Mucosa of descending colon (tissue), 3 donors: ENCODE data around the gene FLYWCH2. TPM values are rescaled to one million over a fixed set of nuclear protein-coding genes. Genes with fewer than 3 reads are reported as not detected.

ENCODE experiments used
- ATAC-seq: fragments of 200-7000 bp; cut with Tn5 transposase; one replicate; pipeline ENCODE4 v1.9.1; 2020; ENCODE audit warnings: mild to moderate bottlenecking, moderate library complexity
- DNase-seq, 3 donors: peaks; one replicate each; pipeline ENCODE4 v3.0.0-alpha.2; 2020
- H3K36me3 ChIP-seq: fragments of 200-600 bp; one replicate; pipeline ENCODE4 v1.8.0; 2021; ENCODE audit warnings: low read depth, mild to moderate bottlenecking
- H3K4me1 ChIP-seq: fragments of 200-600 bp; one replicate; pipeline ENCODE4 v1.8.0; 2021; ENCODE audit warnings: low read depth, mild to moderate bottlenecking
- H3K4me3 ChIP-seq: fragments of 200-600 bp; one replicate; pipeline ENCODE4 v1.8.0; 2021; ENCODE audit warnings: mild to moderate bottlenecking
- H3K9me3 ChIP-seq: fragments of 200-600 bp; one replicate; pipeline ENCODE4 v1.8.0; 2021; ENCODE audit warnings: mild to moderate bottlenecking
- intact Hi-C, 2 donors: fragments of 100-400 bp; cut with DNase I in 1 of 2; cut with micrococcal nuclease in 1 of 2; formaldehyde crosslinking; loops; one replicate each; pipeline versions ENCODE4 v1.11.0 to v1.11.1; 2022; cut with DNase I, micrococcal nuclease
- total RNA-seq, 3 donors: library from RNA; stranded (reverse); fragmentation: NEBNext Ultra II Directional in 2 of 3; extraction: Animal tissue kit (Norgen Biotek cat#: 25700) in 2 of 3; gene quantifications; one replicate each; pipeline versions ENCODE4 v1.2.1 to v1.2.4, GENCODE V29; 2021 to 2023
- TF ChIP-seq, protein P1 (sequence below): fragments of 200-600 bp; IDR thresholded peaks from one replicate; pipeline ENCODE4 v1.8.0; 2022; ENCODE audit warnings: antibody characterized with exemption, mild to moderate bottlenecking
- donor health status: DM: no; HTN: no; CAD: no; lungs with moderate emphysema.
- donor health status: DM: no; HTN: no; CAD: no.
- donor health status: DM: no; HTN: yes; CAD: no.

FLYWCH2 gene
- total RNA-seq, 3 donors from 2014 or later, result 23.3 to 26.9 (median 25.3) TPM

DNA sequence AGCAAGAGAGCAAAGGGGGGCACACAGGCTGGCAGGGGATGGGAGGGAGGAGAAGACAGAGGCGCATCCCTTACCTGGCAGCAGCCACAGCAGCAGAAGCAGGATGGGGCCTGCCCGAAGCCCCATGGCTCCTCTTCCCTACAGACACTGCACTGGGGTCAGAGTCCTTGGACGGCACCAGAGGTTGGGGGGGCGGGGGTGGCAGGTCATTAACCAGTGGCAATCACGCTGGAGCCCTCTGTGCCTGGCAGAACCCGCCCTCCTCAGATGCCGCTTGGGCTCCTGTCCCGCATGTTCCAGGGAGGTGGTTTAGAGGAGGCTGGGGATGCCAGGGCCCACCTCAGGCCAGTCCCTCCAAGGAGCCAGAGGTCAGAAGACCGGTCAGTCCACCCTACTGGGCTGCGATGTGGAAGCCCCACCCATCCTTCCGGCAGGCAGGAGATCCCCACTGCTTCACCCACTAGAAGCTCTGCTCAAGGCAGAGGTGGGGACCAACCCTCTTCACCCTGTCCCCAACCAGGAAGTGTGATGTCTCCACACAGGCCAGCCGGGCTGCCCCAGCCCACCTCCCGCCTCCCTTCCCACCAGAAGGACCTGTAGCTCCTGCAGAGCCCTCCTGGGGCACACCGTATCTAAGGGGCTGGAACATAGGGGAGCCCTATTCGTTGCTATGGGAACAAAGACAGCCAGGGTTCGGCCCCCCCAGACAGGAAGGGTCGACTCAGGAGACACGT is 41.2 kb upstream of the FLYWCH2 start:
- Histone ChIP-seq H3K4me3 (no peak overlapping the region), H3K4me1 (no peaks in the 10 kb centered on the region), H3K9me3 (no peaks in the 10 kb centered on the region), H3K36me3 (no peaks in the 10 kb centered on the region)
- intact Hi-C loops, result no loop called here
- DNase-seq, result peak in 1 of 3 donors; percentile 27
- ATAC-seq, result no peak
- TF ChIP-seq, protein P1, sequence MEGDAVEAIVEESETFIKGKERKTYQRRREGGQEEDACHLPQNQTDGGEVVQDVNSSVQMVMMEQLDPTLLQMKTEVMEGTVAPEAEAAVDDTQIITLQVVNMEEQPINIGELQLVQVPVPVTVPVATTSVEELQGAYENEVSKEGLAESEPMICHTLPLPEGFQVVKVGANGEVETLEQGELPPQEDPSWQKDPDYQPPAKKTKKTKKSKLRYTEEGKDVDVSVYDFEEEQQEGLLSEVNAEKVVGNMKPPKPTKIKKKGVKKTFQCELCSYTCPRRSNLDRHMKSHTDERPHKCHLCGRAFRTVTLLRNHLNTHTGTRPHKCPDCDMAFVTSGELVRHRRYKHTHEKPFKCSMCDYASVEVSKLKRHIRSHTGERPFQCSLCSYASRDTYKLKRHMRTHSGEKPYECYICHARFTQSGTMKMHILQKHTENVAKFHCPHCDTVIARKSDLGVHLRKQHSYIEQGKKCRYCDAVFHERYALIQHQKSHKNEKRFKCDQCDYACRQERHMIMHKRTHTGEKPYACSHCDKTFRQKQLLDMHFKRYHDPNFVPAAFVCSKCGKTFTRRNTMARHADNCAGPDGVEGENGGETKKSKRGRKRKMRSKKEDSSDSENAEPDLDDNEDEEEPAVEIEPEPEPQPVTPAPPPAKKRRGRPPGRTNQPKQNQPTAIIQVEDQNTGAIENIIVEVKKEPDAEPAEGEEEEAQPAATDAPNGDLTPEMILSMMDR, result no peak

DNA sequence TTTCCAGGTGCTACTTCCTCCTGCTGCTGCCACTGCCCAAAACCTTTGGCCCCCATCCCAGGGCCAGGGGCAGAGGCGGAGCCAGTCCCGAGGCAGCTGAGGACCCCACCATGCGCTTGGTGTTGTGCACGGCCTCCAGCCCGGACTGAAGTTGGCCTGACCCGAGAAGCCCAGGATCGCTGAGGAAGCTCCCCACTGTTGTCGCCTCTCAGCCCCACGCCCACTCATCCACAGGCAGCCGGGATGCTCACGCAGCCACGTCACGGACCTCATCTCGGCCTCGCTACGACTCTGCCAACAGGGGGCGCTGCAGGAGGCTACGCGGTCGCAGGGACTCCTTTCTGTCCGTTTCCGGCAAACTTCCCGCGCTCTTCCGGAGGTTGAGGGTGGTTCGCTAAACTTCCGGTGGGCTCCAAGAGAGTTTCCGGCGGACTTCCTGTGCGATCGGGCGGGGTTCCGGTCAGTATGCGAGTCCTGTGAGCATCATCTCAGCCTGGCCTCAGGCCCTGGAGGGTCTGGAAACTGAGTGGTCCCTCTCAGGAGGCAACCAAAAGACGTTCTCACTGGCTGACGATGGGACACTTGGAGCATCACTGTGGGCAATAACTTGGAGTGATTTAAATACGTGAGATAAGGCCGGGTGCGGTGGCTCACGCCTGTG is 40.5 kb upstream of the FLYWCH2 start:
- H3K4me3 ChIP-seq, result no peak overlapping the region
- TF ChIP-seq, protein P1, result peak; percentile 30
- no peaks in the 10 kb centered on the region for H3K4me1 ChIP-seq
- DNase-seq (peak; percentile 28 to 78 (median 65)), ATAC-seq (peak; percentile 49)
- intact Hi-C loops, result no loop called here
- no peaks in the 10 kb centered on the region for H3K36me3 ChIP-seq
- no peaks in the 10 kb centered on the region for H3K9me3 ChIP-seq

DNA sequence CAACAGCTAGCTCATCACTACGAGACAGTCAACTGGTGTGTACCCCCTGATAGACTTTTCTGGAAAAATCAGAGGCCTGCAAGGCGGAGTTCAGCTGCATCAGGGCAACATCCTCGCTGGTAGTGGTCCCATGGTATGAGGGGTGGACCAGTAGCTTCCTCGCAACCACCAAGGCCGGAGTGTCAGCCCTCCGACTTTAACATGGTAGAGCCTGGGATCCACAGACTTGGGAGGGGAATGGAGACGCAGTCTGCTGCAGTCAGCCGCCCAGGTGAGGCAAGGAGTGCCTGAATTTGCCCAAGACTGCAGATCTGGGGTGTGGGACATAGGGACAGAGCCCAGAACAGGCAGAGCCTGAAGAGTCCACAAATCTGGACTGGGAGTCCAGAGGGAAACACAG is 39.5 kb upstream of the FLYWCH2 start:
- intact Hi-C loops, result no loop called here
- Histone ChIP-seq H3K4me1 (no peaks in the 10 kb centered on the region), H3K4me3 (no peak overlapping the region), H3K36me3 (no peaks in the 10 kb centered on the region), H3K9me3 (no peaks in the 10 kb centered on the region)
- DNase-seq (no peak), ATAC-seq (no peak)
- TF ChIP-seq, protein P1, result no peak

DNA sequence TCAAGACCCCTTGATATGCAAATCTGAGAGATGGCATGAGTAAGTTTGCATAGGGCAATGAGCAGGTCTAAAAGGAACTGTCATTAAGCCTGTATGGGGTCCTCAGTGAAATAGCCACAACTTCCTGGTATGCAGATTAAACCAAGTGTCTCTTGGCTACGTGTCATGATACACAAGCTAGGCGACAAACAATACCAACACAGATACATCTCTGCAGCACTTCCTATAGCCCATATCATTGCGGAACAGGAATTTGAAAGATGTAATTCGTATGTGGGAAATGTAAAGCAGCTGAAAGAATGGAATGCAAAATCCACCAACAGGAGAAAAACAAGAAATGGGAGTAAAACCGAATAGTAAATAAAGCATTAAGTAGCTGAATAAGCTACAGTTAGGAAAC is 37.9 kb upstream of the FLYWCH2 start:
- Histone ChIP-seq H3K36me3 (no peaks in the 10 kb centered on the region), H3K9me3 (no peaks in the 10 kb centered on the region), H3K4me1 (no peaks in the 10 kb centered on the region), H3K4me3 (no peak overlapping the region)
- ATAC-seq (no peak), DNase-seq (no peak)
- intact Hi-C loops, result no loop called here
- TF ChIP-seq, protein P1, result no peak

DNA sequence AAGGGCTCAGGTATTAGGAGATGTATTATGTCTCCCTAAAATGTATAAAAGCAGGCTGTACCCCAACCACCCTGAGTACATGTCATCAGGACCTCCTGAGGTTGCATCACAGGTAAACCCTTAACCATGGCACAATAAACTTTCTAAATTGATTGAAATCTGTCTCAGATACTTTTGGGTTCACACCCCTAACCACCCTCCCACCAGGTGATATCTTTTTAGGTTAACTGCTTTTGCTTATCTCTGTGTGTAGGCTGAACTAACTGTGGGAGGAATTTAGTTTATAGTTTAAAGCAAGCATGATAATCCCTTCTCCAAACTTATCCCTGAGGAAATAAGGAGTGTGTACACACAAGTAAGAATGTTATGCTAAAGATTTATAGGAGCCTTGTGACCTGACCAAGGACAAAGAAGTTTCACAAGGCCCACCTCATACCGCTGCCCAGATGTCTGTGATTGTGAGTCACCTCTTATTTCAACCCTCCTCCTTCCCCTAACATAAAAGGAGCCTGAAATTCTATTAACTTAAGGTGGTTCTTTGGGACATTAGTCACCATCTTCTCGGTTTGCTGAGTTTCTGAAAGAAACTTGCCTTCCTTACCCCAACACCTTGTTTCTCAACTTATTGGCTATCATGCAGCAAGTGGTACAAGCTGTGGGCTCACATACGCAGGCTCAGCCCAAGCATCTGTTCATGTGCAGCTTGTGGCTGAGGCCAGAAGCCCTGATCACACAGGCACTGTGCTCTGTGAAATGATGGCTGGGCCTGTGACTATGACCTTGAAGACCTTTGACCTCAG is 36.3 kb upstream of the FLYWCH2 start:
- TF ChIP-seq, protein P1, result no peak
- ATAC-seq (peak; percentile 71), DNase-seq (no peak)
- no peaks in the 10 kb centered on the region for H3K36me3 ChIP-seq
- intact Hi-C loops, result no loop called here
- no peaks in the 10 kb centered on the region for H3K4me1 ChIP-seq
- no peak overlapping the region for H3K4me3 ChIP-seq
- H3K9me3 ChIP-seq, result no peaks in the 10 kb centered on the region
